GM19240 (cell line): ENCODE measurements around the gene PARD3B.

Source experiments
- DNase-seq: peaks from one replicate; pipeline ENCODE4 v3.0.0; 2011; ENCODE audit warnings: low spot score; ENCODE audit not compliant: insufficient read length

The PARD3B gene

DNA sequence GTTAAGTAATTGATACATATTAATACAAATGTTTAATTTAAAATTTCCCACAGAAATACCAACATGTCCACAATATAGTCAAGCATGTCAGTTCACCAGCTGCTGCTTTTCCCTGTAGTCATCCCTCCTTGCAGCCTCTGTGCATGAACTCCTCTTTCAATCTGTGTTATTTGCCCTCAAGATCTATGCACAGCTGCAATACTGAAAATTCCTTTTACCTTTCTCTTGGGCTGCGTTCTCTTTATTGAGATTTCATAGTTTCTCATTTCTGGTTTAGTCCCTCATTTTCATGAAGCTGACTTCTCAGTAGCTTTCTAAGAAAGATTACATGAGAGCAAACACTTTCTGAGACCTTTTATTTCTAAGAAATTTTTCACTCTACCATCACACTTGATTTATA lies 464.9 kb downstream of the PARD3B start:
- no peak for DNase-seq

DNA sequence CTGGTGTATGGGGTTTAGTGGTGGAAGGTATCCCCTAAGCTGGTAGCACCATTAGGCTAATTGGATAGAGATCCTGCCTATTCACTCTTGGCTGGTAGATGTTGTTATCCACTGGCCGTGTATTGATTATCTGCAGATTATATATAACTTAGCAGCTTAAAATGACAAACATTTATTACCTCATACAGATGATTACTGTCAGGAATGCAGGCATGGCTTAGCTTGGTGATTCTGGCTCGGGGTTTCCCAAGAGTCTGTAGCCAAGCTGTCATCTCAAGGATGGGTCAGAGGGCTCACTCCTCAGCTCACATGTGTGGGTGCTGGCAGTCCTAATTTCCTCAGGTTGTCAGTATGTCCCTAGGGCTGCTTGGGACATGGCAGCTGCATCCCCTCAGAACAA lies 465.8 kb downstream of the PARD3B start:
- no peak for DNase-seq

DNA sequence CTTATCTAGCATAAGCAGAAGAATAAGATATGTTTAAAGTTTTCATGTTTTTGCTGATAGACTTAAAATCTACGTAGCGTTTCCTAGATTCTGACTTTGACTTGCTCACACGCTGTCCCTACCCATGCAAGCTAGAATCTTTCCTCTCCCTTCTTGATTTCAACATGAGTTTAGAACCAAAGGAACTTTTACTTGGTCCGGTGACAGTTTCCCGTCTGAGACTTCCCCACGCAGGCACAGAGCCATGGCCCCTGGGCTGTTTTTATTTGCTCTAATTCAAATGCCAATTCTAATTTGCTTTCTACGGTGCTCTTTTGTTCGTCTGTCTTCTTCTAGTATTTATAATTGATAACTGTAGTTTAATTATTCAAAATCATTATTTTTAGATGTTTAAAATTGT lies 467.7 kb downstream of the PARD3B start:
- no peak for DNase-seq

DNA sequence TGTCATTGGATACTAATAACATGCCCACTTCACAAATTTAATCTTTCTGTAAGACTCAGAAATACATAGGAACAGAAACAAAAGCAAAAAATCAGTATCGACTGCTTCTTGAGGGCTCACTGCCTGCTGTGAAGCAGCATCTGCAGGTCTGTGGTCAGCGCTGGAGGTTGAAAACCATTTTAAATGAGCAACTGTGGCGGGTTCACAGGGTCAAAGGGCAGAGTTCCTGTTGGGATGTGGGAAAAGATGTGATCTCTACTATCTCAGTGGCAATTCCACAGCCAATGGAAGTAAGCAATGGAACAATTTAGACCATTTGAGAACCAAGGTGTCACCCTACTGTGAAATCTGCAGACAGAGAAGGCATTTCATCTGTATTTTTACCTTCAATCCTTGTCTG lies 468.3 kb downstream of the PARD3B start:
- no peak for DNase-seq

DNA sequence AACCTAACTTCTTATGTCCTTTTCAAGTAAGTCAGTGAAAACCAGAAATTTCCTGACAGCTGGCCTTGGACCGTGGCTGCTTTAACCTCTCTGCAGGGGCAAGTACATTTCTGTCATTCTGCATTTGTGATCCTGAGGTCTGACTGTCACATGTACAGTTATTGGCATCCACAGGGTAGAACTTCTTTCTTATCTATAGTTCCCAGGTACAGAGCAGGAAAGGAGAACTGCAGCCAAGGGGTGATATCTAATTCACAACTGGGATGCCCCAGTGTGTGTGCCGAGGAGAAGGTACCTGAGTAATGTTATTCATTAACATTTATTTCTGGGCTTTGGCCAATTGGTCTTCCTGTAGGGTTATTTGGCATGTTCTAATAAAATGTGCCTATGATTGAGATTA lies 468.9 kb downstream of the PARD3B start:
- DNase-seq: no peak

DNA sequence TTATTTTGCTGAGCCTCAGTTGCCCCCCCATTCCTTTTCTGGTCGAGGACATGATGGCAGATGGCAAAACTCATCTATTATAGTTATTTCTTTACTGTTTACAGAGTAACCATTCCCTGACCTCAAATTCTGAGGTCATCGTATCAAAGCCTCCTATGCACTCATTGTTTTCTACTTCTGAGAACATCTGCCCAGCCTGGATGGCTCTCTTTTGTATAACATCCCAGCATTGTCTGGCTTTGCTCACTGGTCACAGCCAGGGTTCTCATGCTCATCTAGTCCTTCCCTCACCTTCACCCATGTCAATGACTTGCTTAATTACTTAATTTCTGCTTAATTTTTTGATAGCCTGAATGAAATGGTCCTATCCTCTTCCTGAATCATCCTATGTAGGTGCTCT lies 472.1 kb downstream of the PARD3B start:
- DNase-seq: no peak

DNA sequence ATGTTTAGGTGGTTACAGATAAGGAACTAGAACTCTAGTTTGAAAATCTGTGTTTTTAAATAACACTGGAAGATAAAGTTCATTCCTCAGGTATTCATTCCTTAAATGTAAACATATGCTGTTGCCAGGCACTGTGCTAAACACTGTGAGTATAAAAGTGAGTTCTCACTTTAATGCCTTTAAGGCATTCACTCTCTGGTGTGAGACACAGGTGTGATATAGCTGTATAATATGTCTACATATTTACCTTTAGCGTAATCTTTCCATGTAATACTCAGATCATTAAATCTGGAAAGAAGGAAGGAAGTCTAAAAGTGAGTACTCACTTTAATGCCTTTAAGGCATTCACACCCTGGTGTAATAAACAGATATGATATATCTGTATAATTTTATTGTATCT lies 472.6 kb downstream of the PARD3B start:
- DNase-seq: no peak

DNA sequence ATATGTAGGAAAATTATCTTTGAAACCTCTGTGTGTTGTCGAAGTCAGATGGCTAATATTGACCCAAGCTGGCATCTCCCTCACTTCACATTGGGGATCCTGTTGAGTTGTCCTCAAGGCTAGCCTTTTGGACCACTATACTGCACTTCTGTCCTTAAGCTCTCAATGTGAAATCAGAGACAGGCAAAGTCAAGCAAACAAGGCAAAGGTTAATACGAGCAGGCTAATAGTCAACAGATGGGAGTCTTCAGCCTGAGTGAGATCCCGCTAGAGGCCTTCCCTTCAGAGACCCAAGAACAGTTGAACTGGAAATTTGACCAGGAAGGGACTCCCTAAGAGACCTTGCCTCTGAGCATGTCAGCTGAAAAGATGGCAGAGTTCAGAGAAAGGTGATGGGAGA lies 475.4 kb downstream of the PARD3B start:
- no peak for DNase-seq

DNA sequence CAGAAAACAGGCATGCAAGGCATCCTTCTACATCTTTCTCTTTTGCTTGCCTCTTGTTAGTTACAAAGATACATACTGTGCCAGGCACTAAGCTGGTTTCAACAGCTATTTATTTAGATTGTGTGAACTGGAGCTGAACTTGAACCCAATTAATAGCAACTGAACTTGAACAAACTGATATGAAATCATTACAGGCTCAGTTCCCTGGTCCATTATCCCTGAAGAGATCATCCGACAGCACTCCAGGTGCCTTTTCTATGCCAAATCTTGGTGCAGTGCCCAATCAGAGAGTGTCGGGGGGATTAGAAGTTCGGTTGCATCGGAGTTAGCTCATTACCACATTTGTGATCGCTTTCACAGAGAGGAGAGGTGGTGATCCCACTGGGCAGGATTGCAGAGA lies 477.6 kb downstream of the PARD3B start:
- no peak for DNase-seq

DNA sequence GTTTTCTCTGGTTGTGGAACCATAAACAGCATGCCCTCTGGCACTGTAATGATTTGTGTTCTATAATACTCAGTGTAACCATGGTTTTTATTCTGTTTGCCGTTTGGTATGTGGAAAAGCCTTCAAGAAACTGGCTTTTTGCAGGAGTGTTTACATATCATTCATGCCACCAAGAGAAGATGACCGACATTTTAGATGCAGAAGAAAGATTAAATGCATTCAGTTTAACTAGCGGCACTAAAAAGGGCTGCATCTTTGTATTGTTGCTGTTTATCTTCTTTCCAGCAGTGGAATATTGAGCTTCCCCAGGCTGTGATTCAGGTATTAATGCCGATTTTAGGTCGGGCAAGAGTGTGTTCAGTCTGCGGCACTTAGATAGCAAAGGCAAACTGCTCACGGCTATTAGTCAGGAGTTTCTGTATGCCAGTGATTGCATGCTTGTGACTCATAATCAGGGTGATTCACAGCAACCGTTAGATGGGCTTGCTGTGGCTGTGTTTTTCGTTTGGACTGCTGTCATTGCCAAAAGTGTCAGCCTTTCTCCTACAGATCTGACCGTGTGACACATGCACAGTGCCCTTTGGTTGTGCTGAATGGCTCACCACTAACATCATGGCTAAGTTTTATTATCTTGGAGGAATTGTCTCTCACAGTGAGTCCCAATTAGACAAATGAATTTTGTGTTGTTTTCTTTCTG lies 479.7 kb downstream of the PARD3B start:
- no peak for DNase-seq

DNA sequence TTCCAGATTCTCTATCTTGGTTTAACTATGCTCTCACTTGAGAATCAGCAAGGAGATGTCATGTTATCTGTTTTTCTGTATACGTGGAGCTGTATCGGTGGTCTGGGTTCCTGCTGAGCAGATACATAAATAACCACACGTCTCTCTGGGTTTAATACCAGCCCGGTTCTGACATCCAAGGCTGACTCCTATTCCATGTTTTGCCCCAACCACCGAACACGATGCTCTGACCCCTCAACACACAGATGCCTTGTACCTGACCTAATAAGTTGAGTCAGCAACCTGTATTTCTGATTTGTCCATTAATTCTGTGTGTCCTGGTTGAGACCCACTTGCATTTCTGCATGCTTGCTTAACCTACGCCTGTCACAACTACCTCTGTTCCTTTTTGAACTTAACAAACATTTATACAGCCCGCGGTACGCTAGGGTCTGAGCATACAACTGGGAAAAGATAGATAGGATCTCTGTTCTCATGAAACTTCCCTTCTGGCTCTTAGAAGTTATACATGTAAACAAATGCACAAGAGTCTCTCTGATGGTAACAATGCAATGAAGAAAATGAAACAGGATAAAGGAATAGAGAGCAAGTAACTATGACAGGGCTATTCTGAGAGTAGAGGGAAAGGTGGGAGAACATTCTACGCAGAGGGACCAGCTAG lies 480.4 kb downstream of the PARD3B start:
- DNase-seq: no peak

DNA sequence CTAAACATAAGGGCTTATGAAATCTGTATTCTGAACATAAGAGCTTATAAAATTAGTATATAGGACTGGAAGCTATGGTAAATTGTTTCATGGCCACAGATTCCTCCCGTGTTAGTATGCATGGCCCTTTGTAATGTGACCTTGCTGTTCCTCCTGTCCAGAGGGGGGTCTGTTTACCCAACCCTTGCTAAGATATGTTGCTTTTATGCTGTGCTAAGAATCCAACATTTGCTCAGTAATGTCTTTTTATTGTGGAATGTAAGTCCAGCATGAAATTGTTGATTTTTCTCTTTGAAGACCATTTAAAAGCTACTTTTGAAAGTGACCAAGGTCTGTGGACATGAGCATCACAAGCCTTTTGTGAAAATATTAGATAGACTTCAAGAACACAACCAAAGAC lies 485.4 kb downstream of the PARD3B start:
- DNase-seq: no peak

DNA sequence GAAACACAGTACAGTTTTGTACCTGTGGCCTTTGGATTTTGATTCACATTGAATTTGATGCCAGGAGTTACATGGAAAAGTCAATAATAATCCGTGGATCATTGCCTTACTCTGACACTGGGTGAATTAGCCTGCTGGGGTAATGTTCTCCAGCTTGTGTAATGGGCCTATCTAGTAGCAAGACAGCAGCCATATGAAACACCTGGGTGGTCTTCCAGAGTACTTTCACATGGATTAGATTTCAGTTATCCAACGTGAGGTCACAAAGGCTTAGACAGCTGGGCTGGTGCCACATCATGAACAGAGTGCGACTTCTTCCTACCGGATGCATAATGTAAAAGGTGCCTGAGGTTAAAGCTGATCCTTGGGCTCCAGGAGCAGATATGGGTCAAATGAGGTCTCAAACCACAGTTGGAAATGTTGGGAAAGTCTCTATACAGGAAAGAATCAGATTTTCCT lies 486.8 kb downstream of the PARD3B start:
- no peak for DNase-seq

DNA sequence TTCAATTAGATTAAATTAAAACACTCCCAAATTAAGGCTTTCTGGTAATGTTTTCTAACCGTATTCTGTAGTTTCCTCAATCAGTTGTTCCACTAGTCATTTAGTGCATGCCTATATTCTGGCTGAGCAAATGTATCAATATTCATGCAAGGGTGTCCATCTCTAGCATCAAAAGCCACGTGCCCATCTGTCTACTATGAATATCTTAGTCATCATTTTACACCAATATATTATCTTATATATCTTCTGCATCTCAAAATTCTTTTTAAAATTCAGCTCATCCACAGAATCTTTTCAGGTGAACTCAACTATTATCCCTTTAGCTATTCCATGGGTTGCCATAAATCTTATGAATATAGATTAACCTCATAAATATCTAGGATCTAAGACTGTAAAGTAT lies 488.2 kb downstream of the PARD3B start:
- no peak for DNase-seq

DNA sequence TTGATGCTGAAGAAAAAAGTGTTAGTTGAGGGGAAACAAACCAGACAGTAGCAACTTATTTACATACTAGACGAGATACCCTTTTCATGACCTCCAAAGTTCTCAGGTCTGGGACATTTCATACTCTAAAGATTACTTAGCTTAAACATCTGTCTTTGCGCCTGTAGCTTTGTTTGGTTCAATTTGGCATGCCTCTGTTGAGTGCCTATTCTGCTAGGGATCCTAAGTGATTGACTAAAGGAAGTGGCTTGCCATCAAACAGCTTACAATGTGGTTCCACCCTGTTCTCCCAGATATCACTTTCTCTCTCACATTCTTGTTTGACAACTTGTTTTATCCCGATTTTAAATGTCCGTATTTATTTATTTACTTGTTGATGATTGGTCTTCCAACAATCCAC lies 488.8 kb downstream of the PARD3B start:
- DNase-seq: no peak

DNA sequence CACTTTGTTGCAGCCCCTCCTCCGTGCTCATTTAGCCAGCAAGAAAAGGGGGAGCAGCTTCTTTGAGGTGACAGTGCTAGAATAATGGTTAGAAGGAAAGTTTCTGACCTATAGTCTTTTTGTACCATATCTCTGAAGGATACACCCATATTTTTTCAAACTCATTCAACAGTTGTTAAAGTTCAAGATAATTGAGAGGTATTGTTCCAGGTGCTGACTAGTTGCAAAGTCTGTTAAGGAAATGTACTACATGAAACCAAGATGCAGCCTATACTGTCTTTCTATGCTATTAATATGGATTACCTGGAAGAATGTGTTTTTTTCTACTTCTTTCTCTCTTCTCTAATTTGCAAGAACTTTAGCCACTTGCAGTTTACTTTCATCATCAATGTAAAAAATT lies 495.0 kb downstream of the PARD3B start:
- no peak for DNase-seq

DNA sequence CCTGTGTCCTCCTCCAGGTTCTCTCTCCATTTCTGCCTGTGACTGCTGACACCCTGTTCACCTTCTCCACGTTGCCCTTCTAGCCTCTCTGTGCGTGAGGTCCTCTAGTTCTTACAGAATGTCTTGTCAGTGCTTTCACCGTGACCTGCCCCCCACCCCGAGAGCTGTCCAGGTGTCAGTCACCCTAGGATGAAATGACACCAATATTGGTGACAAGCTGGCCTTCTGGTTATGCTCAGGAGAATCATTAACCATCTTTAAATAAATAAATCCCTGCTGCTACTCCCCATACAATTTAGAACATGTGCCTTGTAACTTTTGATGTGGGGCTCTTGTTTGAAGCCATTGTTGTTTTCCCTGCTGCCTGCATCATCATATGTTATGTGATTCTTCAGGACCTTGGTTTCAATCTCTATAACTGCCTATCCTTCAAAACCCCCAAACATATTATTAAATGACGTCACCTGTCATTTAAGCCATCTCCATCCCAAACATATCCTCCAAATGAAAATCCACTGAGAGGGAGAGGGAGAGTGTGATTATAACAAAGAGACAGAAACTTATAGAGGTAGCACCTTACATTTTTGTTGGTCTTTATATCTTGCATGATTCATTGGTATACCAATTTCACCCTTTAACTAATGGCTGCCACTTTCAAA lies 496.3 kb downstream of the PARD3B start:
- DNase-seq: no peak

DNA sequence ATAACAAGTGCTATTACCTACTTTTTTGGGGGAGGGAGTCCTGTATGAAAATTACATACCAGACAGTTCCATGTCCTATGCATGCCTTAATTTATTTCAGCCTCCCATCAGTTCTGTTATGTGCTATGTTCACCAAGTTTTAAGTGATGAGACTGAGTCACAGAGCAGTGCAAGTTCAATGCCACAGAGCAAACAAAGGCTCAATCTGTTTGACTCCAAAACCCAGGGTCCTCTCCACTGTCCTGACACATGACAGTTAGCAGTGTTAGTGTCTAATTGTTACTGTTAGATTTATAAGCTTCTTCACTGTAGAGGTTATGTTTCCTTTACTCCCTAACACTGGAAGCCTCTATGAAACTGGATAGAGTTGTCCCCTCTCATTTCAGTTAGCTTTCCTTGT lies 498.0 kb downstream of the PARD3B start:
- no peak for DNase-seq

DNA sequence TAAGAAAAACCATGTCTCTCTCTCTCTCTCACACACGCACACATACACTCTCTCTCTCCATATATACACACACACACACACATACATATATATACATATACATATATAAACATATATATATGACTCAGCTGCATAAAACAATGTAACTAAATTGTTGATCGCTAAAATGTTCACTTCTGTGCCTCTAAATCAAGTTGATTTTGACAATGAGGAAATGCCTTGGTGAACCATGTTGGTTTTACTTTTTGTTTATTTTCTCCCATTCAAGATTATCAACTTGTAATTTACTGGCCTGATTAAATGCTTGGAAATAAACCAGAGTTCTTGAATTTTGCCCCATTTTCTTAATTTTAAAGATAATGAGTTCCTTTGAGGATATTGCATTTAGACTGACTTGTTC lies 500.4 kb downstream of the PARD3B start:
- DNase-seq: no peak

DNA sequence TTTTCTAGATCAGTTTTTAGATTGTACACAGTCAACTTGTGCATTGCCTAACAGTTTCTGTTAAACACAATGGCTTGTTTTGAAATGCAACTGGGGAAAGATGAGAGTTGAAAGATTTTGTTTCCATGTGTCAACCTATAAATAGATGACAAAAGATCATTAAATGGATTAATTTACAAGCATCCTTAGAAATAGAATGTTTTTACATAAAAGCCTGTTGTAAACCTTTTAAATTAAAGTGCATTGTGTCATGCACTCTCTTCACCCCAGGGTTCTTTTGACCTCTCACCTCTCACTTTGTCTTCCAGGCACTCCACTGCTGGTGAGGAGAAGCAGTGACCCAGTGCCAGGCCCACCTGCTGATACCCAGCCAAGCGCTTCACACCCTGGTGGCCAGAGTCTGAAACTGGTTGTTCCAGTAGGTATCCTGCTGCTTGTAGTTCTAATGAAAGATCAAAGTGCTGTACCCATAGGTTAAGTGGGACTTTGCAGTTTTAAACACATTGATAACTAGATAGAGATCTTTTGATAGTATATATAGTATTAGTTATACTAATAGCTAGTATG lies 502.1 kb downstream of the PARD3B start:
- no peak for DNase-seq

DNA sequence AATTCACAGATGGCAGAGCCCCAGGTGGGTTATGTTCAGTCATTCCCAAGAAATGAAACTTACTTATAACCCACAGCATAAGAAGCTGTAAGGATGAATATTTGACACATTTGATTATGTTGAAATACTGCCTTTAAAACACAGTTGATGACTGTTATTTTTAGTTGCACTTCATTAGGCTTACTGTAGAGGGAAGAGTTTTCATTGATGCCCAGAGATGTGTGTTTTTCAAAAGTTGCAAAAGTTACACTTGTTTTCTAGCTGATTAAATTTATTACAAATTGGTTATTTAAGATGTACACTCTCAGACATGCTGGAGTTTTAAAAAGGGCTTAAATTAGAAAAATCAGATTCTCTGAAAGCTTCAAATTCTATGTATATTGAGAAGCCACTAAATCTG lies 506.1 kb downstream of the PARD3B start:
- DNase-seq: no peak

DNA sequence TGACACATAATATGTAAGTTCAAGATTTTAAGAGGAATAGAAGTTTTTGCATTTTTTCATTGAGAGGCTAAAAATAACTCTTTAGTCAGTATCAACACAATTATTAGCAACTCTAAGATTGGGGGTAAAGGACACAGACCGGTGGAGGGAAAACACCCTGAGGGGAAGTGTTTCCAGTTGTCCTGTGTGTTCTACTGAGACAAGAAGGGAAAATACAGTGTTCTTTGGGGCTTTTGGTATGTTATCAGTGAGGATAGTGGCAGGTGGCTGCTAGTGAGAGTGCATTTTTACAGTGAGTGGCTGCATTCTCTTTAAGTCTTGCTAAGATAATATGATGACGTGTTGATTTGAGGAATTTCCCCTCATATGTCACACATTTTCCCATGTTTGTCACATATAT lies 507.5 kb downstream of the PARD3B start:
- DNase-seq: no peak
